ENCODE data around the gene KRT38. TPM values are rescaled to one million over a fixed set of nuclear protein-coding genes. Genes with fewer than 3 reads are reported as not detected.

KRT38 gene
- total RNA-seq (2022; extraction: Qiagen RNA extraction) = 0.03 TPM in 1 of 5 replicates, not detected in the others

GRCh38 chr17:41440531-41441033 is at the start of gene KRT38:
TSS of gene KRT38 (minus strand) at chr17:41440983. CDS start at chr17:41440921, 62 bp downstream.

GRCh38 chr17:41489531-41489930 is 48.7 kb upstream of the KRT38 start, which contains the start of gene KRT36:
TSS of gene KRT36 (minus strand) at chr17:41489910. CDS start at chr17:41489864, 46 bp downstream.

GRCh38 chr17:41481036-41481435 is 40.3 kb upstream of the KRT38 start, which contains the start of gene KRT35:
TSS of gene KRT35 (minus strand) at chr17:41481151. CDS start at chr17:41481097, 54 bp downstream.

GRCh38 chr17:41466988-41467387 is 26.2 kb upstream of the KRT38 start, which contains the start of gene KRT32:
TSS of gene KRT32 (minus strand) at chr17:41467386. CDS start at chr17:41467325, 61 bp downstream.

GRCh38 chr17:41424111-41424635 is 16.6 kb downstream of the KRT38 start, which contains the start of gene KRT37:
TSS of gene KRT37 (minus strand) at chr17:41424585. CDS start at chr17:41424523, 62 bp downstream.

GRCh38 chr17:41396996-41397660 is 43.7 kb downstream of the KRT38 start, which contains the start of gene KRT31:
TSS of gene KRT31 (minus strand) at chr17:41397608. CDS start at chr17:41397539, 69 bp downstream.

Other genes starting within 250 kb of the KRT38 start
- gene KRTAP9-2, start 214.3 kb downstream of the KRT38 start, total RNA-seq (2022; extraction: Qiagen RNA extraction) = not detected in 5 replicates
- not detected in 5 replicates for gene KRTAP9-3, start 208.5 kb downstream of the KRT38 start, total RNA-seq (2022; extraction: Qiagen RNA extraction)
- gene KRTAP9-8, start 203.0 kb downstream of the KRT38 start, total RNA-seq (2022; extraction: Qiagen RNA extraction) = not detected in 5 replicates
- gene KRTAP9-4, start 191.3 kb downstream of the KRT38 start, total RNA-seq (2022; extraction: Qiagen RNA extraction) = not detected in 5 replicates
- not detected in 5 replicates for gene KRTAP9-9, start 185.6 kb downstream of the KRT38 start, total RNA-seq (2022; extraction: Qiagen RNA extraction)
- gene KRTAP9-6, start 175.6 kb downstream of the KRT38 start, total RNA-seq (2022; extraction: Qiagen RNA extraction) = not detected in 5 replicates
- not detected in 5 replicates for gene KRTAP9-7, start 165.3 kb downstream of the KRT38 start, total RNA-seq (2022; extraction: Qiagen RNA extraction)
- not detected in 5 replicates for gene KRTAP29-1, start 138.1 kb downstream of the KRT38 start, total RNA-seq (2022; extraction: Qiagen RNA extraction)
- gene KRTAP16-1, start 131.7 kb downstream of the KRT38 start, total RNA-seq (2022; extraction: Qiagen RNA extraction) = not detected in 5 replicates
- gene KRTAP17-1, start 125.3 kb downstream of the KRT38 start, total RNA-seq (2022; extraction: Qiagen RNA extraction) = not detected in 5 replicates
- not detected in 5 replicates for gene KRT33A, start 90.2 kb downstream of the KRT38 start, total RNA-seq (2022; extraction: Qiagen RNA extraction)
- gene KRT33B, start 71.2 kb downstream of the KRT38 start, total RNA-seq (2022; extraction: Qiagen RNA extraction) = 0.08 TPM in 1 of 5 replicates, not detected in the others
- 0.23 to 0.61 TPM (median 0.42 TPM) in 5 replicates for gene KRT34, start 58.7 kb downstream of the KRT38 start, total RNA-seq (2022; extraction: Qiagen RNA extraction)
- not detected in 5 replicates for gene KRT31, start 43.4 kb downstream of the KRT38 start, total RNA-seq (2022; extraction: Qiagen RNA extraction)
- gene KRT37, start 16.4 kb downstream of the KRT38 start, total RNA-seq (2022; extraction: Qiagen RNA extraction) = not detected in 5 replicates
- 0.06 to 0.09 TPM (median 0.08 TPM) in 3 of 5 replicates, not detected in the others for gene KRT32, start 26.4 kb upstream of the KRT38 start, total RNA-seq (2022; extraction: Qiagen RNA extraction)
- gene KRT35, start 40.2 kb upstream of the KRT38 start, total RNA-seq (2022; extraction: Qiagen RNA extraction) = not detected in 5 replicates
- gene KRT36, start 48.9 kb upstream of the KRT38 start, total RNA-seq (2022; extraction: Qiagen RNA extraction) = 0.05 TPM in 1 of 5 replicates, not detected in the others
- 0.10 to 0.35 TPM (median 0.26 TPM) in 4 of 5 replicates, not detected in the other for gene KRT13, start 64.6 kb upstream of the KRT38 start, total RNA-seq (2022; extraction: Qiagen RNA extraction)
- gene KRT15, start 77.9 kb upstream of the KRT38 start, total RNA-seq (2022; extraction: Qiagen RNA extraction) = 2.3 to 3.5 TPM (median 2.5 TPM) in 5 replicates
- gene KRT19, start 87.3 kb upstream of the KRT38 start, total RNA-seq (2022; extraction: Qiagen RNA extraction) = 38.8 to 54.9 TPM (median 45.7 TPM) in 5 replicates
- gene KRT9, start 131.1 kb upstream of the KRT38 start, total RNA-seq (2022; extraction: Qiagen RNA extraction) = not detected in 5 replicates
- gene KRT14, start 145.9 kb upstream of the KRT38 start, total RNA-seq (2022; extraction: Qiagen RNA extraction) = 0.07 to 0.11 TPM (median 0.08 TPM) in 4 of 5 replicates, not detected in the other
- 0.94 to 1.6 TPM (median 1.6 TPM) in 5 replicates for gene KRT16, start 171.8 kb upstream of the KRT38 start, total RNA-seq (2022; extraction: Qiagen RNA extraction)
- gene KRT17, start 183.6 kb upstream of the KRT38 start, total RNA-seq (2022; extraction: Qiagen RNA extraction) = 0.66 to 1.3 TPM (median 1.00 TPM) in 5 replicates
- gene EIF1, start 247.9 kb upstream of the KRT38 start, total RNA-seq (2022; extraction: Qiagen RNA extraction) = 1,199 to 1,525 TPM (median 1,311 TPM) in 5 replicates

Measured in A549 treated with AZD2906 at 1 μM for 4 hours (cell line).